Skeletal muscle tissue (tissue), 4 donors: ENCODE results near the gene TMEM258. TPM values are rescaled to one million over a fixed set of nuclear protein-coding genes. Genes with fewer than 3 reads are reported as not detected.

Source experiments
- H3K27ac ChIP-seq: one replicate; pipeline ENCODE4 v1.7.0; 2013; ENCODE audit warnings: mild to moderate bottlenecking, low read depth, low read length, inconsistent platforms
- H3K27me3 ChIP-seq, 3 donors: one replicate each; pipeline ENCODE4 v1.7.0; 2013; ENCODE audit warnings: low read length in 3 of 3; ENCODE audit not compliant: control insufficient read depth in 3 of 3, insufficient read depth in 3 of 3
- H3K36me3 ChIP-seq, 3 donors: one replicate each; pipeline ENCODE4 v1.7.0; 2013; ENCODE audit warnings: low read length in 3 of 3; ENCODE audit not compliant: control insufficient read depth in 3 of 3, insufficient read depth in 3 of 3
- H3K4me1 ChIP-seq, 3 donors: one replicate each; pipeline ENCODE4 v1.7.0; 2013; ENCODE audit warnings: low read length in 3 of 3, mild to moderate bottlenecking in 3 of 3; ENCODE audit not compliant: control insufficient read depth in 3 of 3, insufficient read depth in 3 of 3
- H3K4me3 ChIP-seq, 3 donors: one replicate each; pipeline ENCODE4 v1.7.0; 2013; ENCODE audit warnings: low read length in 3 of 3
- H3K9ac ChIP-seq, 3 donors: one replicate each; pipeline ENCODE4 v1.7.0; 2013; ENCODE audit warnings: low read length in 3 of 3, mild to moderate bottlenecking in 3 of 3, moderate library complexity in 2 of 3, low read depth in 1 of 3
- H3K9me3 ChIP-seq, 3 donors: one replicate each; pipeline ENCODE4 v1.7.0; 2013; ENCODE audit warnings: low read length in 3 of 3; ENCODE audit not compliant: control insufficient read depth in 3 of 3
- total RNA-seq: library from RNA; depleted of rRNA; stranded (reverse); fragments of >200 nt; gene quantifications from one replicate; pipeline ENCODE4 v1.2.3, GENCODE V29; 2014
- donor health status: Osteomylitis.

The TMEM258 gene
- total RNA-seq, 1 donor from 2014 or later, result 118 TPM

GRCh38 chr11:61761440-61762222, 30.8 kb downstream of the TMEM258 start:
- H3K27me3 ChIP-seq, result peaks cover 10 to 45% (median 36%) of the 10 kb centered on the region in 3 donors
- H3K9me3 ChIP-seq, result no peaks in the 10 kb centered on the region
- H3K9ac ChIP-seq, result no peak overlapping the region
- H3K4me1 ChIP-seq, result no peaks in the 10 kb centered on the region
- H3K4me3 ChIP-seq, result no peak overlapping the region
- no peaks in the 10 kb centered on the region for H3K36me3 ChIP-seq
- H3K27ac ChIP-seq, result no peak overlapping the region

- peaks cover 10 to 45% (median 36%) of the 10 kb centered on the region in 3 donors for H3K27me3 ChIP-seq
- no peaks in the 10 kb centered on the region for H3K36me3 ChIP-seq
- H3K4me3 ChIP-seq, result no peak overlapping the region
- H3K9ac ChIP-seq, result no peak overlapping the region
- no peak overlapping the region for H3K27ac ChIP-seq
- no peaks in the 10 kb centered on the region for H3K9me3 ChIP-seq
- no peaks in the 10 kb centered on the region for H3K4me1 ChIP-seq
Measured at GRCh38 chr11:61760946-61761345, 31.5 kb downstream of the TMEM258 start.

GRCh38 chr11:61757213-61757862, 35.1 kb downstream of the TMEM258 start:
- Histone ChIP-seq H3K27ac (no peak overlapping the region), H3K4me3 (no peak overlapping the region), H3K9ac (no peak overlapping the region), H3K9me3 (no peaks in the 10 kb centered on the region), H3K36me3 (no peaks in the 10 kb centered on the region), H3K27me3 (peaks cover 17 to 31% (median 28%) of the 10 kb centered on the region in 3 donors), H3K4me1 (peaks cover 0 to 3% (median 0%) of the 10 kb centered on the region in 3 donors)

GRCh38 chr11:61756452-61757212, 35.8 kb downstream of the TMEM258 start:
- H3K9me3 ChIP-seq, result no peaks in the 10 kb centered on the region
- H3K4me1 ChIP-seq, result peaks cover 0 to 5% (median 3%) of the 10 kb centered on the region in 3 donors
- H3K4me3 ChIP-seq, result no peak overlapping the region
- no peak overlapping the region for H3K27ac ChIP-seq
- H3K9ac ChIP-seq, result no peak overlapping the region
- H3K36me3 ChIP-seq, result no peaks in the 10 kb centered on the region
- peaks cover 13 to 29% (median 25%) of the 10 kb centered on the region in 3 donors for H3K27me3 ChIP-seq

- H3K9ac ChIP-seq, result no peak overlapping the region
- peaks cover 11 to 24% (median 20%) of the 10 kb centered on the region in 3 donors for H3K27me3 ChIP-seq
Measured at GRCh38 chr11:61756147-61756451, 36.3 kb downstream of the TMEM258 start.

DNA sequence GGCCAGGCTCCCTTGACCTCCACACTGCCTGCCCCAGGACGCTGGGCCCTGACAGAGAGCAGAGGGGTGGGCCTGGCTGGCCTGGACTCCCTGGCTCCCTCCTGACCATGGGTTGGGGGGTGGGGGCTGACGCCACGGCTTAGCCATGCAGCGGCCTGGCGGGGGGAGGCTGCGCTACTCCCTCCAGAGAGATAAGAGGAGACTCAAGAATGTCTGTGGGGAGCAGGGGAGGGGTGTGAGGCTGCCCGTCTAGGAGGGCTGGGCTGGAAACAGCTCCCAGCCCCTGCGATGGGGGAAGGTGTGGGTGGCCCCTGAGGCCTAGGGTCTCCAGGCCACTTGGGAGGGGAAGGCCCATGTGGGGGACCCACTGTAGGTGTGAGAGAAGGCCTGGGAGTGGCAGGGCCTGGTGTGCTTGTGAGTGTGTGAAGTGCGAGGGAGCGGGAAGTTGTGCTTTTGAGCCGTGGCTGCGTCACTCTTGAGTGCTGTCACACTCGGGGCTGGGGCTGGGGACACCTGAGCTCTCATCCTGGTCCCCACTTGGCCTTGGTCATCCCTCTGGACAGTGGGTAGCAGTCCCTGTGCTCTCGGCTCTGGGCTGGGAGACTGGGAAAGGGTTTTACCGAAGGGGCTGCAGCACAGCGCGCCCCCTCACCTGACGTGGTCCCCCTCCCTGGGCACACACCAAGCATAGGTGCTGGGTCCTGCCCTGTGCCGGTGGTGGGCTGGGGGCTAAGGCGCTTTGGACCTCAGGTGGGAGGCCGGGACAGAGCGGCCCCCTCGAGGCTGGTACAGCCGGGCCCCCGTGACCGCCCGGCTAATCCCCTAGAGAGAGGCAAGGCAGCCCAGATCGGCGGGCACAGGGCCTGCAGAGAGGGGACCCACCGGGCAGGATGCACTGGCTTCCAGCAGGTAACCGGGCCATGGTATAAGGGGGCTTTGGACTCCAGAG, 37.6 kb downstream of the TMEM258 start:
- no peak overlapping the region for H3K9ac ChIP-seq
- peaks cover 11 to 23% (median 16%) of the 10 kb centered on the region in 3 donors for H3K27me3 ChIP-seq
- no peak overlapping the region for H3K4me3 ChIP-seq
- H3K27ac ChIP-seq, result no peak overlapping the region
- no peaks in the 10 kb centered on the region for H3K36me3 ChIP-seq
- H3K4me1 ChIP-seq, result peaks cover 0 to 5% (median 3%) of the 10 kb centered on the region in 3 donors
- H3K9me3 ChIP-seq, result no peaks in the 10 kb centered on the region

More at GRCh38 chr11:61756147-61756451, 36.3 kb downstream of the TMEM258 start:
- Histone ChIP-seq H3K9me3 (no peaks in the 10 kb centered on the region), H3K27ac (no peak overlapping the region), H3K36me3 (no peaks in the 10 kb centered on the region), H3K4me3 (no peak overlapping the region), H3K4me1 (peaks cover 0 to 5% (median 3%) of the 10 kb centered on the region in 3 donors)

DNA sequence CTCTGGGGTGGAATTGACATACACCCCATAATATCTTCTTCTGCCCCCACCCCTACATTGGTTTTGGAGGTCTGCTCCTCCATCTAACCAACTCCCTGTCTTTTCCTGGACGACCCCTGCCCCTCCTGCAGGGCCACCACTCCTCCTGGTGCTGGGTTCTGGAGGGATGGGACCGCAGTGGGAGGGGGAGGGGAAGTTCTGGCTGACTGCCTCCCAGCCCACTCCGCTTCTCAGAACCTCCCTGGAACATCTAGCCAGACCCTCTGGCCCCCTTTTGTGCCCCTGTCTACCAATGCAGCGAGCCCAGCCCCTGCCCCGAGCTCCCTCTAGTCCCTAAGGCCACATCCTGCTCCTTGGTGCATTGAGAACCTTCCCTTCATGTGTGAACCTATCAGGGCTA, 38.7 kb downstream of the TMEM258 start:
- H3K27me3 ChIP-seq, result peaks cover 10 to 21% (median 11%) of the 10 kb centered on the region in 3 donors
- no peaks in the 10 kb centered on the region for H3K36me3 ChIP-seq
- H3K9ac ChIP-seq, result no peak overlapping the region
- H3K4me3 ChIP-seq, result no peak overlapping the region
- no peaks in the 10 kb centered on the region for H3K9me3 ChIP-seq
- H3K27ac ChIP-seq, result no peak overlapping the region
- peaks cover 0 to 5% (median 3%) of the 10 kb centered on the region in 3 donors for H3K4me1 ChIP-seq

DNA sequence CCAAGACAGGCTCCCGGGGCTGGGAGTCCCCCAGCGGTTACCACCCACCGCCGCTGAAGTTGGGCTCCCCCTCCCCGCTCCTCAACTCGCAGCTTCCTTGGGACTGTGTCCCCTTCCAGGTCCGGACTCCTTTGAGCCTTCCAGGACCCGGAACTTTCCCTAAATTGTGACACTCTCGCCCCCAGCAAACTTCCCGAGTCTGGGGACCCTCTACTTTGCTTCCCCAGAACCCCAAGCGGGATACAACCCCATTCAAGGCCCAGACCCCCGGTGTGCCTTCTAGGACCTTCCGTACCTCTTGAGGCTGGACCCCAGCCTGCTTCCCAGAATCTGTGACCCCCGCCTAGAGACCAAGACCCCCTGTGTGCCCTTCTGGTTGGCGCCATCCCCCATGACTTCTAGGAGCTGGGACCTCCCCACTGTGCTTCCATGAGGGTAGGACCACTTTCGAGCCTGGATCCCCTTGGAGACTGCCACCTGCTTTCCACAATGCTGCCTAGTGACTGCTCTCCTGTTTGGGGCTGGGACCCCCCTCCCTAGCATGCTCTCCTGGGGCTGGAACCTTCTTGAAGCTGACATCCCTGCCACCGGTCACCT, 39.4 kb downstream of the TMEM258 start:
- no peaks in the 10 kb centered on the region for H3K36me3 ChIP-seq
- H3K27ac ChIP-seq, result no peak overlapping the region
- H3K27me3 ChIP-seq, result peaks cover 8 to 22% (median 11%) of the 10 kb centered on the region in 3 donors
- no peaks in the 10 kb centered on the region for H3K9me3 ChIP-seq
- peak overlapping the region in 2 of 3 donors; percentile 23 to 25 for H3K9ac ChIP-seq
- H3K4me1 ChIP-seq, result peaks cover 2 to 8% (median 4%) of the 10 kb centered on the region in 3 donors
- peak overlapping the region in 1 of 3 donors; percentile 27 for H3K4me3 ChIP-seq
